ENCODE data around the gene ARHGAP24. TPM values are rescaled to one million over a fixed set of nuclear protein-coding genes. Genes with fewer than 3 reads are reported as not detected.

Gene ARHGAP24
- total RNA-seq, 3 donors from 2014 or later, result 20.6 to 60.2 (median 37.2) TPM

- DNase-seq (ENCODE audit: low spot score in 2 of 2), result no peak
- intact Hi-C loops (cut with DNase I; ENCODE audit: low total_unique reads), result no loop called here
- no peaks in the 10 kb centered on the region for H3K9me3 ChIP-seq
- no peak overlapping the region for H3K4me3 ChIP-seq
- no peaks in the 10 kb centered on the region for H3K27me3 ChIP-seq
- H3K4me1 ChIP-seq, result no peaks in the 10 kb centered on the region
- TF ChIP-seq POLR2AphosphoS5 (IDR thresholded peaks at IDR 0.05) (no peak), CTCF (IDR thresholded peaks at IDR 0.05) (no peak), POLR2A (IDR thresholded peaks at IDR 0.05) (no peak)
- H3K27ac ChIP-seq, result no peak overlapping the region
- no peaks in the 10 kb centered on the region for H3K36me3 ChIP-seq
Observed at GRCh38 chr4:85737254-85737653, 262.3 kb downstream of the ARHGAP24 start.

- Histone ChIP-seq H3K9me3 (no peaks in the 10 kb centered on the region), H3K27me3 (no peaks in the 10 kb centered on the region), H3K4me3 (no peak overlapping the region), H3K4me1 (no peaks in the 10 kb centered on the region), H3K27ac (no peak overlapping the region), H3K36me3 (no peaks in the 10 kb centered on the region)
- DNase-seq (ENCODE audit: low spot score in 2 of 2), result no peak
- no peak for TF ChIP-seq POLR2AphosphoS5 (IDR thresholded peaks at IDR 0.05)
- no peak for TF ChIP-seq POLR2A (IDR thresholded peaks at IDR 0.05)
- TF ChIP-seq CTCF (IDR thresholded peaks at IDR 0.05), result no peak
- intact Hi-C loops (cut with DNase I; ENCODE audit: low total_unique reads), result no loop called here
Observed at GRCh38 chr4:85738721-85739120, 263.8 kb downstream of the ARHGAP24 start.

GRCh38 chr4:85740431-85740861 lies 265.5 kb downstream of the ARHGAP24 start:
- no peak overlapping the region for H3K4me3 ChIP-seq
- no peaks in the 10 kb centered on the region for H3K27me3 ChIP-seq
- DNase-seq (ENCODE audit: low spot score in 2 of 2), result no peak
- no peaks in the 10 kb centered on the region for H3K36me3 ChIP-seq
- H3K9me3 ChIP-seq, result no peaks in the 10 kb centered on the region
- intact Hi-C loops (cut with DNase I; ENCODE audit: low total_unique reads), result no loop called here
- no peaks in the 10 kb centered on the region for H3K4me1 ChIP-seq
- TF ChIP-seq POLR2A (IDR thresholded peaks at IDR 0.05), result no peak
- no peak for TF ChIP-seq CTCF (IDR thresholded peaks at IDR 0.05)
- no peak for TF ChIP-seq POLR2AphosphoS5 (IDR thresholded peaks at IDR 0.05)
- no peak overlapping the region for H3K27ac ChIP-seq

- no peak for DNase-seq (ENCODE audit: low spot score in 2 of 2)
- Histone ChIP-seq H3K9me3 (no peaks in the 10 kb centered on the region), H3K27me3 (no peaks in the 10 kb centered on the region), H3K4me1 (no peaks in the 10 kb centered on the region), H3K27ac (no peak overlapping the region), H3K36me3 (no peaks in the 10 kb centered on the region), H3K4me3 (no peak overlapping the region)
- intact Hi-C loops (cut with DNase I; ENCODE audit: low total_unique reads), result no loop called here
- TF ChIP-seq POLR2AphosphoS5 (IDR thresholded peaks at IDR 0.05) (no peak), POLR2A (IDR thresholded peaks at IDR 0.05) (no peak), CTCF (IDR thresholded peaks at IDR 0.05) (no peak)
Observed at GRCh38 chr4:85741381-85741780, 266.4 kb downstream of the ARHGAP24 start.

GRCh38 chr4:85741921-85742591 lies 267.1 kb downstream of the ARHGAP24 start:
- no peaks in the 10 kb centered on the region for H3K9me3 ChIP-seq
- H3K27me3 ChIP-seq, result no peaks in the 10 kb centered on the region
- no peaks in the 10 kb centered on the region for H3K36me3 ChIP-seq
- intact Hi-C loops (cut with DNase I; ENCODE audit: low total_unique reads), result no loop called here
- no peak overlapping the region for H3K27ac ChIP-seq
- TF ChIP-seq POLR2A (IDR thresholded peaks at IDR 0.05) (no peak), POLR2AphosphoS5 (IDR thresholded peaks at IDR 0.05) (no peak), CTCF (IDR thresholded peaks at IDR 0.05) (no peak)
- no peak overlapping the region for H3K4me3 ChIP-seq
- DNase-seq (ENCODE audit: low spot score in 2 of 2), result no peak
- H3K4me1 ChIP-seq, result no peaks in the 10 kb centered on the region

Data from breast epithelium (tissue), 4 donors.